GM18499 (cell line): Measurements from ENCODE around the gene MAFF.

Experiments used
- ATAC-seq: cut with Tn5 transposase; IDR thresholded peaks from one replicate; pipeline ENCODE4 v1.9.1; 2021; ENCODE audit warnings: moderate number of reproducible peaks; ENCODE audit not compliant: insufficient read depth, unreplicated experiment

Gene MAFF

DNA sequence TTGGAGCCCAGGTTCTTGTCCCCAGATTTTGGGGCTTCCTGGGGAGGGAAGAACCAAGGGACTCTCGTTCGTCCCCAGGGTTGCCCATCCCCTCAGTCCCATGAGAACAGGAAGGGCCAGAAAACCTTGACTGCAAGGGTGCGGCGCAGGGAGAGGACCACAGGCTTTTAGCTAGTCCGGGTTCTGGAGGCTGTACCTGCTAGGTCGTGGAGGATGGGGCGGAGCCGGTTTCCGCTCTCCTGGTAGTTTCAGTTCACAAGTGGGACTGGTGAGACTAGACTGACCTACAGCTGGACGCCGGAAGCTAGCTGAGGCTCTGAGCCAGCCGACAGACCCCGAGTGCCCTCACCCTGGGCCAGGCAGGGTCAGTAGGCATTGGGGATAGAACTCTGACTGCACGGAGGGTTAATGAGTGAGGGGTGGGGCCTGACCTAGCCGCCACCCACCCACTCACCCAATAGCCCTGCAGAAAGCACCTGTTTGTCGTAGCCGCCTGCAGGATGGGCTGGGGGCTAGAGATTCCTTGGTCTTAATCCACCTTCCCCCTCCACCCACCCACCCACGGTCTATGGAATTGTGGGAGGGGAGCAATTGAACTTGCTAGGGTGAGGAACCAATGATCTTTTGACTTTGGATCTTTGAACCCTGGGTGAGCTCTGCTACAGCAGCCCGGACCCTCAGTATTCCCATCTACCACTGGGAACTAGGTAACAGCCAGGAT is 1.5 kb downstream of the MAFF start:
- ATAC-seq = no peak

DNA sequence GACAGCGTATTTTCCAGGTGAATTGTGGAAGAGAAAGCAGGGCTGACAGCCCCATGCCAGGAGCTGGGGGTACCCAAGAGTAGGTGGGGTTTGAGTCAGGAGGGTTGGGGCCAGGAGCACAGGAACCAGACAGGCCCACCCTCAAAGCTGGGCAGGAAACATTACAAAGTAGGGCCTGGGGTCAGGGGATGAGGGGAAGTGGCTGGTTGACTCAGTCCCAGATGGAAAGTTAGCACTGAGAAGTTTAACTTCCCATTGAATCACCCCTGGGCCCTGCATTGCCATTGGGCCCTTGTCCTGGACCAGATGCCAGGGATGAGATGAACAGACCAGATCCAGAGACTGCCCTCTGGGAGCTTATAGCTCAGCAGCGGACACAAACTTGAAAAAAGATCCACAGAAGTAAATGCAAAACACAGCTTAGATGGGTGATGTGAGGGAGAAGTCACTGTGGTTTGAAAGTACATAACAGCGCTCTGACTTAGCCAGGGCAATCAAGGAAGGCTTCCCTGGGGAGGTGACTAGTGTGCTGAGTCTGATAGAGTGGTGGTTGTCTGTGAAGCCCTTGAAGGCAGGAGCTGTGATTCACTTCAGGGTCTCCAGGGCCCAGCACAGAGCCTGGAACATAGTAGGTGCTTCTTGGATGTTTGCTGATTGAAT is 2.2 kb downstream of the MAFF start:
- ATAC-seq = no peak

DNA sequence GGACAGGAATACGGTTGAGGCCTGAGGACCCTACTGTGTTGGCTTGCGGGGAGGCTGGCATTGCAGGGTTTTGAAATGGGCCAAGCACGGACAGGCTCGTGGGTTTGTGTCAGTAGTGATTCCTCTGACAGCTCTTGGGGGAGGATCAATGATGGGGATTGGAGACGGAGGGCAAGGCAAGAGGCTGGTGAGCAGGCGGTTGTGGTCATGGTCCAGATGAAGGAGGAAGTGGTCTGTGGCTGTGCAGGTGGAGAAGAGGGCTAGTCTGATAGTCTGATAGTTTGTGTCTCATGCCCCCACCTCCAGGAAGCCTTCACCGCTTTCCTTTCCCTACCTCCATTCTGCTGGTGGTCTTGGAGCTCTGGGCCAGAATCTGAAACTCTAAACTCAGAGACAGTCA is 3.0 kb downstream of the MAFF start:
- no peak for ATAC-seq

DNA sequence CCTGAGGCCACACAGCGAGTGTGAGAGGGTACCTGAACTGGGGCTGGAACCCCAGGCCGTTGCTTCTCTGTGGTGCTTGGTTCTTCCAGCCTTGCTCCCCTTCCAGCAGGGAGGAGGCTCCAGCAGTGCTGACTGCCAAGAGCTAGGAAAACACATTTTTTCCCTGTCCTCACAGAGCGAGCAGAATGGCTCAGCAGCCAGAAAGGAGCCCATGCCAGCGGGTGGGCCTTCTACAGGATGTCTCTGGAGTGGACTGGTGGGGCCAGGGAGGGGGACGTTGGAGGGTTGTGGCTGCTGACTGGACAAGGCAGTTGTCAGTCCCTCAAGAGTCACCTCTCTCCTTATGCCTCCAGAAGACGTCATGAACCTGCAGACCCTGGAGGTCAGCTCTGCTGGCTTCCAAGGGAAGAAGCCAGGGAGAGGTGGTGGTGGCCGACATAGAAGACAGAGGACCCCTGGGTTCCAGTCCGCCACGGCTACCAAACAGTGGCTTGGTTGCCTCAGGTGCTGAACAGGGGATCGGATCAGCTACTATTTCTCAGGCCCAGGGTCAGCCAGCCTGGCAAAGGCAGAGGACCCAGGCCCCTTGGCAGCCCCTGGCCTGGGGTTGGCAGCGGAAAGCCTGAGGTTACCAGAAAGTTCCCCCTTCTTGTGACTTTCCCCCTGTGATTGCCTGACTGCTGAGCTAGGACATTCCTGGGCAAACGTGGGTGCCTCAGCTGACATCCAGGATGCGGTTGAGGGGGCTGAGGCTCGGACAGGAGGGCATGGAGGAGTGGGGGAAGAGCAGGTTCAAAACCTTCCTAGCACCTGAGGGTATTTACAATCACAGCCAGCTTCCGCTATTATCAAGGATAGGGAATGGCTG is 3.7 kb downstream of the MAFF start:
- ATAC-seq = no peak

DNA sequence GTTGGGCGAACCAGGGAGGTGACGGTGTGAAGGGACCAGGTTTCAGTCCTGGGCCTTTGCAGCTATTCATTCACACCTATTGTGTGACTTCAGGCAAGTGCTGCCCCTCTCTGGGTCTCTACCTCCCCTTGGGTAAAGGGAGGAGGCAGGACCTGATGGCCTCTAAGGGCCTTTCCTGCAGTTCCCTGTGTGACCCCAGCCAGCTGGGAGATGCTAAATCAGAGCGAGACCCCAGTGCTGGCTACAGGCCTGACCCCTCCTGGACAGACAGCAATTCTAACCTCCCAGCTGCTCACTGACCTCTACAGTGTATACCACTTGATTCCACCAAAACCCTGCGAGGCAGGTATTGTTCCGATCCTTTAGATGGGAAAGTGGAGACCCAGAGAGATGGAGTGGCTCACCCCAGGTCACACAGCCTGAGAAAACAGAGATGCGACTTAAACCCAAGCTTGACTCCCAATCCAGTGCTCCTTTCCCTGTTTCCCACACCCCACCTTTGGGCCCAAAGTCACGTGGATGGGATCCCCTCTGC is 6.2 kb downstream of the MAFF start:
- no peak for ATAC-seq

DNA sequence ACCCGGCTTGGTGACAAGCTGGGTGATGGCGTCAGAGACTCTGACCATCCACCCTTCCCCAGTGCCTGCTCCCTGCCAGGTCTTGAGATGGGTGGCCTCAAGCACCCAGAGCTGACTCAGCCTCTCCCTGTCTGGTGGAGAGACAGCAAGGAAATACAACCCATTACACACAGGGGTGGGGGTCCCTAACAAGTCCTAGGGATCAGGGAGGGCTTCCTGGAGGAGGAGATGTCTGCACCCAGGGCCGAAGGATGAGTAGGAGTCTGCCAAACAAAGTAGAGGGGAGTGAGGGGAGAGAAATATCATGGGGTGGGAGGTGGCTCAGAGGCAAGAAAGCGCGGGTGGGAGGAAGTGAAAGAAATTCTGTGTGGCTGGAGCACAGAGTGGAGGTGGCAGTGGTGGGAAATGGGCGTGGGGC is 6.8 kb downstream of the MAFF start:
- ATAC-seq = no peak

DNA sequence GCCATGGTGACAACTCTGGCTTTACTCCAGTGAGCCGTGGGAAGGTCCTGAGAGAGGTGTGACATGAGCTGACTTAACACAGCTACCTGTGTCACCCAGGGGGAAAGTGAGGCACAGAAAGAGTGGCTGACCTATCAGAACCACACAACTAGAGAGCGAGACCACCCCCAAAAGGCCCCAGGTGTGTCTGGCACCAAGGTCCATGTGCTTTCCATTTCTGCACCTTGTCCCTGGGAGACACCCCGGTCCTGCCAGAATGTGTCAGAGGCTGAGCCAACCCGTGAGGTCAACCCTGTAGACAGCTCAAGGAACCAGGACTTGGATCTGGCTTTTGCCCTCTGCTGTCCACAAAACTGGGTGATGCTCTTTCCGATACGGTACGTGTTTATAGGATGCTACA is 9.8 kb downstream of the MAFF start:
- ATAC-seq = no peak

DNA sequence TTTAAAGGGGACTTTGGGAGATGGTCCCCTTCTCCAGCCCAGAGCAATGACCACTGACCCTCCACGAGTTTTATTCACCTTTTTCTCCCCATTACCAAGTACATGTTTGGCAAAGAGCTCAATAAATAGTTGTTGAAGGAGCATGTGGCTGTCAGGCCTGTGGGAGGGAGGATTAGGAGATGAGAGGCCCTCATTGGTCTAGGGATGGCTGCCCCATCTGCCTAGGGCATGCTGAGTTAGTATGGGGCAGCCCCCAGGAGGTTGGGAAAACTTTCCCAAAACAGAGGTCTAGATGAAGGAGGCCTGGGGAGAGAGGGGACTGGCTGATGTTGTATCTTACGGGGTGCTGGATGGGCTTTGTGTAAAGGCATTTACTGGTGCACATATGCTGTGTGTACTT is 10.6 kb downstream of the MAFF start:
- no peak for ATAC-seq

DNA sequence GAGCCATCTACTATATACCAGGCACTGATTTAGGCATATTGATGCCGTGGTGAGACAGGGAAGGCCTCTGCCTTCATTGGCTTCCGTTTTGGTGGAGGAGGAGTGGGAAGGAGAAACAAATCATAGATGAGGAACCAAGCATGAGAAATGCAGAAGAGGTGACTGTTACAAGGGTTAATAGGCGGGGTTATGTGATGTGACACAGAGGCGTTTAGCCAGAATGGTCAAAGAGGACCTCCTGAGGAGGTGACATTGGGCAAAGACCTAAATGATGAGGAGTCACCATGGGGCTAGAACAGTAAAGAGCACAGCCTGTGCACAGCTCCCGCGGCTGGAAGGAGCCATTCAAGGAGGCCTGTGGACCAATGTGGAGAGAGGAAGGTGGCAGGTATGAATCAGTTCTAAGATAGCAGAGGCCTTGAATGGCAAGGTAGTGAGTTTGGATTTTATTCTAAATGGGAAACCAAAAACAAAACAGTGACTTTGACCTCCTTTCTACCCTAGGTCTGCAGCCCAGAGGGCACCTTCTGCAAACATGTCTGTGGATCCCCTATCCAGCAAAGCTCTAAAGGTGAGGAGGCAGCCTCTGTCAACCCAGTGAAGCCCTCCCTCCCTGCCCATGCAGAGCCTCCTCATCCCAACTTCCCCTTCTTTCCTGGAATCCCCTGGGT is 11.7 kb downstream of the MAFF start:
- ATAC-seq = no peak

DNA sequence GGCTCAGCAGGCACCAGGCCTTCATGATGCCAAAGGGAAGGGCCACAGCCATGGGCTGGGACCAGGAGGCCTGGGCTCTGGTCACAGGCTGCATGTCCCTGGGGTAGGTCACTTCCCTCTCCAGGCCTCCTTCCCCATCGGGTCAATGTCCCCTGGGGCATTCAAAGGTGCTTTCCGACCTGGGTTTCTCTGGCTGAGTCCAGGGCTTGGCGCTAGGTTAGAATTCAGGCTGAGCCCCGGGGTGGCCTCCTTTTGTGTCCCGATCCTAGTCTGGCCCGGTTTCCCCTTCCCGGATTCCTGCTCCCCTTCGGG is 12.2 kb downstream of the MAFF start:
- ATAC-seq = no peak

DNA sequence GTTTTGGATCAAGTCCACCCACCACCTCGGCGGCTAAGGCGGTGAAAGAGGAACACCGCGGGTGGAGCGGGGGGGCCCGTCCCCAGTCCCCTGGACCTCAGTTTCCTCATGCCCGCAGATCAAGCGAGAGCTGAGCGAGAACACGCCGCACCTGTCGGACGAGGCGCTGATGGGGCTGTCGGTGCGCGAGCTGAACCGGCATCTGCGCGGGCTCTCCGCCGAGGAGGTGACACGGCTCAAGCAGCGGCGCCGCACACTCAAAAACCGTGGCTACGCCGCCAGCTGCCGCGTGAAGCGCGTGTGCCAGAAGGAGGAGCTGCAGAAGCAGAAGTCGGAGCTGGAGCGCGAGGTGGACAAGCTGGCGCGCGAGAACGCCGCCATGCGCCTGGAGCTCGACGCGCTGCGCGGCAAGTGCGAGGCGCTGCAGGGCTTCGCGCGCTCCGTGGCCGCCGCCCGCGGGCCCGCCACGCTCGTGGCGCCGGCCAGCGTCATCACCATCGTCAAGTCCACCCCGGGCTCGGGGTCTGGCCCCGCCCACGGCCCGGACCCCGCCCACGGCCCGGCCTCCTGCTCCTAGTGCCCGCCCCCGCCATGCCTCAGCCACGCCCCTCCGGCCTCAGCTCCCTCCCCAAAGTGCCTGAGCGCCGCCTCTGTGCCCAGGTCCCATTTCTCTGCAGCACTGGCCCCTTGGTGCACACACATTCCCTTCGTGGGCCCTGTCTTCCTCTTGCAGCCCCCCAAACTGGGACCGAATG is 12.7 kb downstream of the MAFF start:
- no peak for ATAC-seq

DNA sequence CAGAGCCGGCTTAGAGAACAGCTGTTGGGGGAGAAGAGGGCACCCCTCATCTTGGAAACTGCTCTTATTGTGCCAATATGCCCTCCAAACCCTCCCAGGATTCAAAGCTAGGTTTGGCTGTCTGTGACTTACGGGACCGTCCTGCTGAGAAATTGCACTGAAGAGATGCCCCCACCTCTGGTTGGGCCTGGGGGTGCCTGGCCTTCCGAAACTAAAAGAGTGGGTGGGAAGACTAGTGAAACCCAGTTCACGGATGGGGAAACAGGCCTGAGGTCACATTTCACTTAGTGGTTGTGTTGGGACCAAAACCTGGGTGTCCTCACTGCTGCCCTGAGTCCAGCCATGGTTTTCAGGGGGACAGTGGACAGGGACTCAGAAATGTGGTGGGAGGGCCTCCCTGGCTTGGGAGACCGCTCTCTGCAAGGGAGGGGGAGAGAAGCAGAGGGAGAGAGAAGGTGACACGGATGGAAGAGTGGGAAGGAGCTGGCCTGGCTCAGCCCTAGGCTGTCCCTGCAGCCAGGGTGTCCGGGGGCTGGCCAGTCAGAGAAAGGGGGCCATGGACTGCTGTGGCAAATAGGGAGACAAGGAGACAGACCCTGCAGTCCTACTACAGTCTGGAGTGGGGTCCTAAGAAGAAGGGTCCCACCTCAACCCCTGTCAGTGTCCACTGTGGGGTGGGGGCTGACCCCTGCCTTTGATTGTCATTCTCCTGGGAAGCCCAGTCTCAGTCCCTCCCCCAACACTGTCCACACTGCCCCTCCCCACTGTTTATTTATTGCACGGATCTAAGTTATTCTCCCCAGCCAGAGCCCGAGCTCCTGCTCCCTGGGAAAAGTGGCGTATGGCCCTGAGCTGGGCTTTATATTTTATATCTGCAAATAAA is 13.6 kb downstream of the MAFF start:
- ATAC-seq = no peak

DNA sequence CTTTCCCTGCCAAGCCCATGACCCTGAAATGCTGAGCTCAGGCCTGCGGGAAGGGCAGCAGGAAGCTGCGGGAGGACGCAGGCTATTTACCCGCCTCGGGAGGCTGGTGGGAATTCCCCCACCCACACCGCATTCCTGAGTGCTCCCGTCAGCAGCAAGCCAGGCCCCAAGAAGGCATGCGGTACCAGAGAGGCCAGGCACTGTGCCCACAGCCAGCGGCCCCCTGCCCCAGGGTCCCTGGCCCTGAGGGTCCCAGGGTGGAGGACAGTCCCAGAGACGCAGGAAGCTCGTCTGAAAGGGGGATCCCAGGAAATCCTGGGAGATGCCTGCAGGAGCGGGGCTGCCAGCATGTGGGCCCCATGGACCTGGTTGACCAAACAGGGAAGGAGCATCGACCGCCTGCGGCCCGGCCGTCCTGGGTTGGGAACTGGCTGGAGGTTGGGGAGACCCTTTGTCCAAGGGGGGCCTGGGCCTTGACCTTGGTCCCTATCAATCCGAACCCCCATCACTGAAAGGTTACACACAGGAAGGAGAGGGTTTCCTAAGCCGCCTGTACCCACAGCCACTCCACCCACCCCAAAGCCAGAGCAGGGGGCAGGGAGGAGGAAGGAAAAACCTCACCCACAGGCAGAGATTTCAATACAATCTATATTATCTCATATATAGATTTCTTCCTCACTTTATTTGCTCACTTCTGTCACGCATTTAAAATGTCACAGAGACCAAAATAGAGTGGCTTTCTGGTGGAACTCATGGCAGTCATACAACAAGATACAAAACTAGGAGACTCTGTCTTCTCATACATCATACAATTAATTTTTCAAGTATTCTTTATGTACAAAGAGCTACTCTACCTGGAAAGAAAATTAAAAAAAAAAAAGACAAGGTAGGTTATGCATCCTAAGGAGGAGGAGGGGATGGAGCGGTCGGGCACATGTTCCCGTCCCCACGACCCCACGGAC is 17.1 kb downstream of the MAFF start:
- no peak for ATAC-seq

DNA sequence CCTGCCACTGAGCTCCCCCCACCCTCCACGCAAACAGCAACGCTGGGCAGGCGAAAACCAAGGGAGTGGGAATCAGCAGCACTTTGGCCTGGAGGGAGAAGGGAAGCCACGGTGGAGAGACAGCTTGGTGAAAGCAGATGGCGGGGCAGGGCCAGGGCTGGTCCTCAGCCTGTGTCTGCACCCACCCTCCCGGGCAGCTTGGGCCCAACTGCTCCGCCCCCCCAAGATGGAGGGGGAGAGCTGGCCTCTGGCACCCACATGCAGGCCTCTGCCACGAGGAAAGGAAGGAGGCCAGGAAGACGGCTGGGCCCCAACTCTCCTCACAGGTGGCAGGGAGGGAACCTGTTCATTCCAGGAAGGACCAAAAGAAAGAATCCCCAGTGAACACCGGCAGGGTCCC is 17.8 kb downstream of the MAFF start:
- ATAC-seq = no peak

DNA sequence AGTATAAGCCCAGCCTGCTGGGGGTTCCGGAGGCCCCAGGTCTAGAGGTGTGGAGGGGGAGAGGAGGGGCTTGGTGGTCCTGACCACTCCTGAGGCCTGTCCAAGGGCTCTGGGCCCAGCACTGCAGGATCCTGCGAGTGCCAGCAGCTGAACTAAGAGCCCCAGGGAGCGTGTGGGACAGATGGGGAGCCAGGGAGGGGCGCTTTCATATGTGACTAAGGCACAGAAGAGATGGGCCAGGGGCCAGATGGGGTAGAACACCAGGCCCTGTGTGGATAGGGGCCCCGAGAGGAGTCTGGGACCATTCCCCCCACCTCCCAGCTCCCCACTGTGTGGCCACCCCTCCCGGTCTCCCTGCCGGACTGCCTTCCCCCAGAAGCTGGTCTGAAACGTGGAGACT is 18.4 kb downstream of the MAFF start:
- ATAC-seq = no peak

DNA sequence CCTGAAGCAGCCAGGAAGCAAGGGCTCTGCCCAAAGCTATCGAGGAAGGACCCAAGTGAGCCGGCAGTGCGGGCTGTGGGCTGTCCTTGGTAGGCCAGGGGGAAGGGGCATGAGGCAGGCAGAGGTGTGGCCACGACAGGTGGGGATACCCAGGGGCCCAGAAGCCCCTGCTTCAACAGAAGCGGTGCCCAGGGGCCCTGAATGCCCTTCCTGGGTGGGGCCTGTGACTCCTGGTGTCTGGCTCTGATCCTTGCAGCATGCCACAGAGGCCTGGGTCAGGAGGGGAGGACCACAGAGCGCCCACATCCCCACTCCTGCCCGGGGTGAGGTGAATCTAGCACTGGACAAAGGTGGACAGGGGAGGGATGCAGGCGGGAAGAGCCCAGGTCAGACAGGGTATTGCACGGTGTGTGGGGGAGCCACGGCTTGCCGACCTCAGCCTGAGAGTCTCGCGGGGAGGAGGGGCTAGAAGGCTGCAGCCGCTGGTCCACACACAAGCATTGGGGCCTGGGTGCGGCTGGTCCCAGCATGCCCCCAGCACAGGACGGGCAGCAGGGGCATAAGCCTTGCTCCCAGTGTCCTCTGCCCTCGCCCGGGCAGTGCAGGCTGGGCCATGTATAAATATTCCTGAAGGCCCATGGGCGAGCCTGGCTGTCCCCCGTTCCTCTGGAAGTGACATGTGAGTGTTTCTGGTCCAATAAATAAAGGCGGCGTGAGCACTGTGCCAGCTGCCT is 19.0 kb downstream of the MAFF start:
- ATAC-seq = no peak

DNA sequence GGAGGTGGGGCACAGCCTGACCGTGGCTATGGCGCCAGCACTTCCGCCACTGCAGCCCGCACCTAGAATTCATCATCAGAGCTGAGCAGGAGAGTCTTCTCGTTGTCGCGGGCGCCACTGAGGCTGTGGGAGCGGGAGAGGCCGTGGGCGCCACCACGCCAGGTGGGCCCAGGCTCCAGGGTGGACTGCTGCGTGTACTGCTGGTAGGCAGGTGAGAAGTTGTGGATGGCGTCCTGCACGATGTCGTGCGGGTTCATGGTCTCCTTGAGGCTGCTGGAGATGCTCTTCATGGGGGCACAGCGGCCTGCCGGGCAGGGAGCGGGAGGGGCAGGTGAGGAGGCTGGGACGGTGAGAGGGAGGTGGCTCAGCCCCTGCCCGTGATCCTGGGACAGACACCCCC is 19.6 kb downstream of the MAFF start:
- ATAC-seq = no peak
